Tibial artery (tissue), 4 donors: Measurements from ENCODE around the gene SH3GLB1.
A peak's percentile ranks its signal among the peaks of the same experiment; 100 is the strongest.

Experiments
- DNase-seq, 2 donors: peaks; one replicate each; pipeline ENCODE4 v3.0.0-alpha.2; 2019
- H3K27ac ChIP-seq, 2 donors: fragments of 200-600 bp; sonication (generic) in 1 of 2; 1 replicate in 1 of 2; 2 replicates in 1 of 2; pipeline ENCODE4 v1.5.1; 2018 to 2019; ENCODE audit warnings: mild to moderate bottlenecking in 1 of 2
- H3K27me3 ChIP-seq, 2 donors: fragments of 200-600 bp; sonication (generic) in 1 of 2; one replicate each; pipeline versions ENCODE4 v1.5.1 to v1.6.0; 2016 to 2019
- H3K36me3 ChIP-seq, 3 donors: fragments of 200-600 bp; sonication (generic) in 2 of 3; one replicate each; pipeline ENCODE4 v1.5.1; 2016 to 2019; ENCODE audit warnings: mild to moderate bottlenecking in 2 of 3
- H3K4me1 ChIP-seq, 4 donors: fragments of 200-600 bp; sonication (generic) in 2 of 4; 1 replicate in 3 of 4; 2 replicates in 1 of 4; pipeline ENCODE4 v1.5.1; 2016 to 2019
- H3K4me3 ChIP-seq, 2 donors: fragments of 200-600 bp; sonication (generic) in 1 of 2; 1 replicate in 1 of 2; 2 replicates in 1 of 2; pipeline ENCODE4 v1.5.1; 2018 to 2019; ENCODE audit warnings: mild to moderate bottlenecking in 2 of 2
- H3K9me3 ChIP-seq, 3 donors: fragments of 200-600 bp; sonication (generic) in 1 of 3; one replicate each; pipeline ENCODE4 v1.5.1; 2016 to 2019
- intact Hi-C: fragments of 100-400 bp; cut with DNase I; formaldehyde crosslinking; loops from one replicate; pipeline ENCODE4 v1.15.0; 2023; ENCODE audit warnings: low total_unique reads
- TF ChIP-seq, protein P1 (sequence below), 2 experiments: fragments of 200-600 bp in 1 of 2; fragments of 450-650 bp in 1 of 2; IDR thresholded peaks; one replicate each; pipeline ENCODE4 v1.5.1; 2017 to 2019; ENCODE audit warnings: antibody characterized with exemption in 2 of 2, mild to moderate bottlenecking in 1 of 2, moderate library complexity in 1 of 2

The SH3GLB1 gene

GRCh38 chr1:86739648-86740509, 35.5 kb downstream of the SH3GLB1 start:
- Histone ChIP-seq H3K27me3 (no peaks in the 10 kb centered on the region), H3K9me3 (no peaks in the 10 kb centered on the region), H3K4me1 (peaks cover 0 to 6% (median 0%) of the 10 kb centered on the region in 4 donors), H3K4me3 (no peak overlapping the region), H3K36me3 (peaks cover 70 to 77% (median 74%) of the 10 kb centered on the region in 3 donors), H3K27ac (no peak overlapping the region)
- intact Hi-C loops, result no loop called here
- DNase-seq, result no peak
- TF ChIP-seq, protein P1, sequence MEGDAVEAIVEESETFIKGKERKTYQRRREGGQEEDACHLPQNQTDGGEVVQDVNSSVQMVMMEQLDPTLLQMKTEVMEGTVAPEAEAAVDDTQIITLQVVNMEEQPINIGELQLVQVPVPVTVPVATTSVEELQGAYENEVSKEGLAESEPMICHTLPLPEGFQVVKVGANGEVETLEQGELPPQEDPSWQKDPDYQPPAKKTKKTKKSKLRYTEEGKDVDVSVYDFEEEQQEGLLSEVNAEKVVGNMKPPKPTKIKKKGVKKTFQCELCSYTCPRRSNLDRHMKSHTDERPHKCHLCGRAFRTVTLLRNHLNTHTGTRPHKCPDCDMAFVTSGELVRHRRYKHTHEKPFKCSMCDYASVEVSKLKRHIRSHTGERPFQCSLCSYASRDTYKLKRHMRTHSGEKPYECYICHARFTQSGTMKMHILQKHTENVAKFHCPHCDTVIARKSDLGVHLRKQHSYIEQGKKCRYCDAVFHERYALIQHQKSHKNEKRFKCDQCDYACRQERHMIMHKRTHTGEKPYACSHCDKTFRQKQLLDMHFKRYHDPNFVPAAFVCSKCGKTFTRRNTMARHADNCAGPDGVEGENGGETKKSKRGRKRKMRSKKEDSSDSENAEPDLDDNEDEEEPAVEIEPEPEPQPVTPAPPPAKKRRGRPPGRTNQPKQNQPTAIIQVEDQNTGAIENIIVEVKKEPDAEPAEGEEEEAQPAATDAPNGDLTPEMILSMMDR (IDR thresholded peaks at IDR 0.05), result no peak

GRCh38 chr1:86741947-86742572, 37.7 kb downstream of the SH3GLB1 start:
- Histone ChIP-seq H3K27me3 (no peaks in the 10 kb centered on the region), H3K4me1 (peaks cover 0 to 6% (median 0%) of the 10 kb centered on the region in 4 donors), H3K36me3 (peaks cover 49 to 72% (median 61%) of the 10 kb centered on the region in 3 donors), H3K27ac (no peak overlapping the region), H3K4me3 (no peak overlapping the region), H3K9me3 (no peaks in the 10 kb centered on the region)
- no peak for DNase-seq
- TF ChIP-seq, protein P1 (IDR thresholded peaks at IDR 0.05), result peak; percentile 47 to 52
- intact Hi-C loops, result no loop called here

- Histone ChIP-seq H3K4me3 (no peak overlapping the region), H3K27me3 (no peaks in the 10 kb centered on the region), H3K27ac (no peak overlapping the region), H3K9me3 (no peaks in the 10 kb centered on the region), H3K36me3 (peaks cover 26 to 36% (median 31%) of the 10 kb centered on the region in 3 donors), H3K4me1 (no peaks in the 10 kb centered on the region)
- TF ChIP-seq, protein P1 (IDR thresholded peaks at IDR 0.05), result no peak
- intact Hi-C loops, result no loop called here
- DNase-seq, result no peak
Observed at GRCh38 chr1:86747304-86747703, 42.9 kb downstream of the SH3GLB1 start.

DNA sequence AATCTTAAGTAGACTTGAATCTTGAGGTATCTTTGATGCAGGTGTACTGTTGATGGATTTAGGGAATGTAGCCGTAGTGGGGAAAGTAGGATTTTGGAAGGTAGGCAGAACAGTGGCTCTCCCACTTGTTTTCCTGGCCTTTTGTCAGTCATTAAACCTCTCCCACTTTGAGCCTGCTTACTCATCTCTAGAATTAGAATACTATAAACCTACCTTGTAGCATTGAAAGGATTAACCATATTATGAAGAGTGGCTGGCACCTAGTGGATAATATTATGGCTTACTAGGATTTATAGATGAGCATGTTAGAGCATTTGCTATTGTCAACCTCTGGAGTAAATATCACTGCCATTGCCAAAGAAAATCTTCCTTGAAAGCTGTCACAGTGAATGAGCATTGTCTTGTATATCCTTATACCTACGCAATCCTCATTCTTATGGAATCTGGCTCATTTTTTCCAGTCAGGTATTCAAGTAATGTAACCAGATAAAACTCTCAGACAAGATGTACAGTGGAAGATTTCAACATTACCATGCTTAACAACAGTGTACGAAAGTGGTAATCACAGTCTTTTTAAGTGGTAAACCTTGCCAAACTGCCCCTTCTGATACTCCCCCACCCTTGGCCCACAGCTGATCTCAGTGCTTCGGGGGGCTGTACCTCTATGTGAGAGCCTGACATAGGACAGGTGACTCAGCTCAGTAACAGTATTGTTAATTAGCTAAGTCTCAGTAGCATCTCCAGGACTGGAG, 44.4 kb downstream of the SH3GLB1 start:
- Histone ChIP-seq H3K27ac (no peak overlapping the region), H3K27me3 (no peaks in the 10 kb centered on the region), H3K4me3 (no peak overlapping the region), H3K36me3 (peaks cover 12 to 25% (median 18%) of the 10 kb centered on the region in 3 donors), H3K4me1 (no peaks in the 10 kb centered on the region), H3K9me3 (no peaks in the 10 kb centered on the region)
- TF ChIP-seq, protein P1 (IDR thresholded peaks at IDR 0.05), result no peak
- no peak for DNase-seq
- intact Hi-C loops, result no loop called here

DNA sequence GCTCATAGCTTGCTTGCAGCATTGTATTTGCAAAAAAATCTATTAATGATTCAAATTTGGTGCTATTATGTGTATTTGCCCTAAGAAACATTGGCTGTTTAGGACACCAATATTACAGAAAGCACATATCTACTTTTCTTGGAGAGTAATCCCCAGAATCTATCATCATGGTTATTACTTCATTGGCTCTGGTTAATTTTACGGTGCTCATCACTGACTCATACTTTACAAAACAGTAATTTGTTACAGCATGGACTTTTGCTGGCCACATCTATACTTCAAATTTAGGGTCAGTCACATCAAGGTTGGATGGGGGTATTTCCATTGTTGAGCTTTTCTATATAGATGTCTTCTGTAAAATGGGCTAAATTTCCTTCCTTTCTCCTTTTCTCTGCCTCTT, 45.7 kb downstream of the SH3GLB1 start:
- Histone ChIP-seq H3K27me3 (no peaks in the 10 kb centered on the region), H3K36me3 (peaks cover 0 to 14% (median 5%) of the 10 kb centered on the region in 3 donors), H3K9me3 (no peaks in the 10 kb centered on the region), H3K4me1 (no peaks in the 10 kb centered on the region), H3K4me3 (no peak overlapping the region), H3K27ac (no peak overlapping the region)
- no peak for DNase-seq
- intact Hi-C loops, result no loop called here
- TF ChIP-seq, protein P1 (IDR thresholded peaks at IDR 0.05), result no peak
